ENCODE measurements around the gene GARIN6.
"Not testable (repeated sequence)": the region's sequence is repeated elsewhere in the genome, so short reads cannot be mapped to it uniquely, and the experiment has no call there.

The GARIN6 gene

DNA sequence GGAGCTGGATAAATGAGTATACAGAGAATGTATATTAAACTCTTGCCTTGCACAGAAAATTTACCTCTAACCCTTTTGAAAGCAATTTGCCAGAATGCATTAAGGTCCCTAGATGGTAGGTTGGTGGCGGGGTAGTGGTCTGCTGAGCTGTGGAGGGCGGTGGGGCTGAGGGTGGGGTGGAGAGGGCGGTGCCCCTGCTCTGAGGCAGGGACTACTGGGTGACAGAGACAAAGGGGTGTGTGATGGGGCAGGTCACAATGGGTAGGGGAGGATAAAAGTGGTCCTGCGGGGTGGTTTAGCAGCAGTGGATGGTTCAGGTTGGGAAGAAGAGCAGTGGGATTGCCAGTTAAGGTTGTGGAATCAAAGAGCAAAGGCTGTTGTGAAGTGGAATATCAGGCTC lies at the start of gene GARIN6:
Gene GARIN6, plus strand, starts transcription at position 301 of the 400 bp plus-strand sequence. CDS start 422 bp downstream, outside the sequence.
- no peak for DNase-seq

DNA sequence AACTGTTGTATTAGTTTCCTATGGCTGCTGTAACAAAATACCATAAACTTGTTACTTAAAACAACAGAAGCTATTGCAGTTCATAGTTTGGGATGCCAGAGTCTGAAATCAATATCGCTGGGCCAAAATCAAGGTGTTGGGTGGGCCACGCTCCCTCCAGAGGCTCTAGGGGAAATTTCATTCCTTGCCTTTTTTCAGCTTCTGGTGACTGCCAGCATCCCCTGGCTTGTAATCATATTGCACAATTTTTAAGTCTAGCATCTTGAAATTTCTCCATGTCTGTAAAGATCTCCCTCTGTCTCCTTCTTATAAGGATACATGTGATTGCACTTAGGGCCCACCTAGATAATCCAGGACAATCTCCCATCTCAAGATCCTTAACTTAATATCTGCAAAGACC lies 48.8 kb upstream of the GARIN6 start:
- DNase-seq: no peak

DNA sequence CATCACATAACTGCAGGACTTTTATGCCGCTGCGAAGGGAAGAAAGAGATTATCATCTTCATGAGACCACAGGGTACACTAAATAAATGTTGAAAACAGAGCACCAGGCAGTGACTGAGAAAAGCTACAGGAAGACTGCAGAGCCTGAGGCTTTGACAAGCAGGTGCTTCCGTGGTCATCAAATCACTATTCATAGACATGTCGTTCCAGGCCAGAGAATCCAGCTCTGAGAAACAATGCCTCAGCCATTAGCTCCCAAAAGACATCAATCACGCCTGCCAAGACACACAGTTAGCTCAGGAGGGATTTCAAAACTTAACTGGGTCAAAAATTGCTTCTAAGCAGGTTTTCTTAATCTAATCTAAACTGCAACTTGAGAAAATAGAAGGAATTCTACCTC lies 47.2 kb upstream of the GARIN6 start:
- no peak for DNase-seq

DNA sequence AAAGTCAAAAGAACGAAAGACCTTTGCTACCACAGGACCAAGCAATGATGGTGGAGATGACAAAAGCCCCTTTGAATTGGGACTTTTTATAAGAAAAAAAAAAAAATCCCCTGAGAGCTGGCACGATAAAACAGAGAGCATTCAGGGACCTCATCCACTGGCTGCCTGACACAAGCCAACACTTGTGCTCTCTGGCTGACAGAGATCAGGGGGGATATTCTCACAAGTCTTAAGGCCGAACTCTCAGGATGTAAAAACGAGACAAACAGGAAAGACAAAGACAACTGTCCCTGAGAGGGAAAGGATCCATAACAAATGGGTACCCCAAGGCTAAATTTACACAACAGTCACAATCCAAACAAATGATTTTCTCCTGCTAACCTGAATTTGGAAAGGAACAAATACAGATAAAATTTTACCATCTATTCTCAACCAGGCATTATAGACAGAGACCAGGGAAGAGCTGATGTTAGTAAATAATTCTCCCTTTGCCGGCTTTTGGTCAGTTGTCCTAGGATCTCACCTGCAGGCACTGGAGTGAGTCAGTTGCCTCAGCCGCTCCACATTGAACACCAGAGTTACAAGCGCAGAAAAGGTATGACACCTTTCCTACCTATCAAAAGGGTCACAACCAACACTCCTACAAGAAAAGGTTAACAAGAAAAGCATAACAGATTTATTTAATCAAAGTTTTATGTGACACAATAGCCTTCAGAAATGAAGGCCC lies 37.9 kb upstream of the GARIN6 start:
- DNase-seq: no peak

DNA sequence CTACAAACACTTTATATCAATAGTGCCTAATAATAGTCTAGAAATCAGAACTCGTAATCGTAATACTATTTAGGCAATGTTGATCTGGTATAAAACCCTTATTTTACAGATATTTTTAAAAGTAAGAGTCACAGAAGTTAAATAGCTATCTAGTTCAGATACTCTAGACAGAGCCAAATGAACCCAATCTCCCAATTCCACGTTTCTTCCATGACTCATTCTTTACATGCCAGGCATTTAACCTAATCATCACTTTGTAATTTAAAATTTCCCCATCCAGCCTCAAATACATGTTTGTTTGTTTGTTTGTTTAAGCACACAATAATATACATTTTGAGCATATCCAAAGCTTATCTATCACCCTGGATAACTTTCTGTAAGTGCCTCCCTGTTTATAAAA lies 36.4 kb upstream of the GARIN6 start:
- no peak for DNase-seq

DNA sequence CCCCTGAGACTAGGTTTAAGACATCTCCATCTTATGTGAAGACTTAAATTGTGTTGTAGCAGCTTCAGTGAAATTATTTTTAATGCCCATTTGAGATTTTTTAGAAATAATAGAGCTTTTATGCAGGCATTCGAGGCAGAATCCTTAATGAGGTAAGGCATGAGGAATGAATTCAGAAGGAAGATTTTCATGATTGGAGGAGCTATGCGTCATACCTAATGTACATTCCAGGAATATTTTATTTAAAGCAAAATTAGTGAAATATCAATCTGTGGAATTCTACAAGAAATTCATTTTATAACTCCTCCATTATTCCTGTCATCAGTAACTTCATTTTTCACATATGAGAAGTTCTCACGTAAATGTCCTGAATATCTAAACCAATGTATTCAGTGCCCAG lies 36.0 kb upstream of the GARIN6 start:
- no peak for DNase-seq

DNA sequence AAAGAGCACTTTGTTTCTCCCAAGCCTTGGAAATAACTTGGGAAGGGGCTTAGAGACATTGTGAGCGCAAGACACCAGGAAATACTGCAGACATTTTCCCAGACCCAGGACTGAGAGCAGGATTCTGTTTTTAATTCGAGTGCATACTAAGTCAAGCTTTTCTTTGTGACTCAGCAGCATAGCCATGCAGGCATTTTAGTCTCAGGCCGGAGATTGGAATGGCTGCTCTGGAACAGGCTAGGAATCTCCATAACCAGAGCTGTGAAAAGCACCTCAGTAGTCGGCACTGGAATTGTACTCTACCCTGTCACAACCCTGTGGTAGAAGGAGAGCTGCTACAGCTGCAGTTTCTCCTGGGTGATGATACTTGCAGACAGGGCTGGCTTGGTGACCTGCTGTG lies 28.9 kb upstream of the GARIN6 start:
- no peak for DNase-seq

DNA sequence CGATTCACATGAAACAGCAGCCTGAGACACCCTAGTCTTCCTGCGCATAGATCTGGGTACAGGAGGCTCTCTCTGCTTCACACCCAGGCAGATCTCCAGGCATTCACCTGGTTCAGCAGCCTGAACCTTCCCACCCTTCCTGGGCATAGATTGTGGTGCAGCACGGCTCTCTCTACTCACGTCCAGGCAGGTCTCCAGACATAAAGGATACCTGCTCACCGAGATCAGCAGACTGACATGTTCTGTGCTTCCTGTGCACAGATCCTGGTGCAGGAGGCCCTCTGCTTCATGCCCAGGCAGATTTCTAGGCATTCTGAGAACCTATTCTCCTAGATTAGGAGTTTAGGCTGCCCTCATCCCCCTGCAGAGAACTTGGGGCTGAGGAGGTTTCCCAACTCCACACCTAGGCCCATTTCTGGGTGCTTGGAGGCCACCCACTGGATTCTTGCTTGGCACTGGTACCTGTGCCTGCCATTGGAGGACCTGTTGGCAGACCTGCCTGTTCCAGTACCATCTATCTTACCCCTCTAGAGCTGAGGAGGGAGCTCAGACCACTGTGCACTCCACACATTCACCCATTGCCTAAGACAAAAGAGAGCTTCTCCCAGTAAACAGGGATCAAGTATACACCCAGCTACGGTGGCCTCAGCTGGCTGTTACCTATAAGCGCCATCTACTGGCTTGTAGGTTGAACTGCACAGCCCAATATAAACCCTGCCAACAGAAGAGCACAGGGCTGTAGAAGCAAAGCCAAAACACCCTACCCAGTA lies 28.0 kb upstream of the GARIN6 start:
- DNase-seq: no peak

DNA sequence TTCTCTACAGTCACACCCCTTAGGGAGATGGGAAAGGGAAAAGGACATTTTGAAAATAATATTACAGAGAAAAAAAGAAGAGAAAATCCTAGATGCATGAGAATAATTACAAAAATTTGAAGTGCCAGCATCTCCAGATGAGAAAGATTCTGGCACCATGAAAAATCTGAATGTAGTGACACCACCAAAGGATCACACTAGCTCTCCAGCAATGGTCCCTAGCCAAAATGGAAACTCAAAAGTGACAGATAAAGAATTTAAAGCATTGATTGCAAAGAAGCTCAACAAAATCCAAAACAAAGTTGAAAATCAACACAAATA lies 27.4 kb upstream of the GARIN6 start:
- DNase-seq: no peak

DNA sequence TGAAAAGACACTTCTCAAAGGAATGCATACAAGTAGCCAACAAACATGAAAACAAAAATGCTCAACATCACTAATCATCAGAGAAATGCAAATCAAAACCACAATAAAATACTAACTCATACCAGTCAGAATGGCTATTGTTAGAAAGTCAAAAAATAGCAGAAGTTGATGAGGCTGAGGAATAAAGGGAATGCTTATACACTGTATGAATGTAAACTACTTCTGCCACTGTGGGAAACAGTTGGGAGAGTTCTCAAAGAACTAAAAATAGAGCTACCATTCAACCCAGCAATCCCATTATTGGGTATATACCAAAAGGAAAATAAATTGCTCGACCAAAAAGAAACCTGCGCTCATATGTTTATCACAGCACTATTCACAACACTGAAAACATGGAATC lies 23.0 kb upstream of the GARIN6 start:
- DNase-seq: not testable (repeated sequence)

DNA sequence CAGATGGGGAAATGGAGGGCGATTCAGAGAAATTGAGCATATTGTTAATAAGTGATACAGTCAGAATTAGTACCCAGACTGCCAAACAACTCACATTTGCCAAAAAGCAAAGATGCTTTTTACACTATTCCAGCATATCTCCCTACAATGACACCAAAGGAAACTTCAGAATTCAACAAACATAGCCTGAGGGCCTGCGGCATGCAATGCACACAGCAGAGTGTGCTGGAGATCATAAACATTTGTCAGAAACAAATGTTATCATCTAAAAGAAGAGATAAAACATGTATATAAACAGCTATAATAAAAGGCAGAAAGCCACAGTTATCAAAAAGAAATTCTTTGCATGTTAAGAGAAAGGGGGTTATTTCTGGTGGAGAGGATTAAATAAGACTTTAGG lies 20.1 kb upstream of the GARIN6 start:
- no peak for DNase-seq

DNA sequence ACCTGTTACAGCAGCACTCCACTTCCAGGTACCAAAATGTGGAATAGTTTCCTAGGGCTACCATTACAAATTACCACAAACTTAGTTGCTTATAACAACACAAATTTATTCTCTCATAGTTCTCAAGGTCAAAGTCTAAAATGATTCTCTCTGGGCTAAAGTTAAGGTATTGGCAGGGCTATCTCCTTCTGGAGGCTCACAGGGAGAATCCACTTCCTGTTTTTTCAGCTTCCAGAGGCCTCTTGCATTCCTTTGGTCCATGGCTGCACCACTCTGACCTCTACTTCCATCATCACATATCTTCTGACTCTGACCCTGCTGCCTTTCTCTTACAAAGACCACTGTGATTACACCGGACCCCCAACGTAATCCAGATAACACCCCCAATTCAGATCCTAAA lies 2.9 kb upstream of the GARIN6 start:
- DNase-seq: no peak

DNA sequence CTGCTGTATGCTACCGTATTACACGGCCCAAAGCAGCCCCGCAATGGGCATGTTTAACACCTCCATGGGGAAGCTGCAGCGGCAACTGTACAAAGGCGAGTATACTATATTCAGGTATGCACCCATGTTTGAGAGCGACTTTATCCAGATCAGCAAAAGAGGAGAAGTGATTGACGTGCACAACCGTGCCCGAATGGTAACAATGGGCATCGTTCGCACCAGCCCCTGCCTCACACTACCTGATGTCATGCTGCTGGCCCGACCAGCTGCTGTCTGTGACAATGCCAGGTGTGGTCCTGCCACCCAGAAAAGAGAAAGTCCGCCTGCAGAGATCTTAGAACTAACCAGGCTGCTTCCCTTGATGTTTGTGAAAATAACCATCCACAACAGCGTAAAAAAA lies 630 bp downstream of the GARIN6 start:
- no peak for DNase-seq

DNA sequence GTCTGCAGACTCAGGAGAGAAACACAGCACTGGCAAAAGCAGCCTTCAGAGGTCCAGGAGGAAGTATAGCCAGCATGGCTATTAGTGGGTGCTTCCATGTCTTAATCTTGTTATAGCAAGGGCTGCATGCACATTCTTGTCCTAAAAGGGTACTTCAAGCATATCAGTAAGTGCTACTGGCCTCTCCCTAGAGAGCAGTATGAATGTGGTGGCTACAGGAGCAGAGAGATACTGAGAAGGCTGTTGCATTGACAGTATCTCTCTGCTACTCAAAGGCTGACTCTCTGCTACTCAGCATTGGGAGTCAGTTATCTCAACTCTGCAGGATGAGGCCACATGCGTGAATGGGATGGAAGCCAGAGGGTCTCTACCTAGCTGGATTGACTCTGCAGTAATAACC lies 2.0 kb downstream of the GARIN6 start:
- no peak for DNase-seq

DNA sequence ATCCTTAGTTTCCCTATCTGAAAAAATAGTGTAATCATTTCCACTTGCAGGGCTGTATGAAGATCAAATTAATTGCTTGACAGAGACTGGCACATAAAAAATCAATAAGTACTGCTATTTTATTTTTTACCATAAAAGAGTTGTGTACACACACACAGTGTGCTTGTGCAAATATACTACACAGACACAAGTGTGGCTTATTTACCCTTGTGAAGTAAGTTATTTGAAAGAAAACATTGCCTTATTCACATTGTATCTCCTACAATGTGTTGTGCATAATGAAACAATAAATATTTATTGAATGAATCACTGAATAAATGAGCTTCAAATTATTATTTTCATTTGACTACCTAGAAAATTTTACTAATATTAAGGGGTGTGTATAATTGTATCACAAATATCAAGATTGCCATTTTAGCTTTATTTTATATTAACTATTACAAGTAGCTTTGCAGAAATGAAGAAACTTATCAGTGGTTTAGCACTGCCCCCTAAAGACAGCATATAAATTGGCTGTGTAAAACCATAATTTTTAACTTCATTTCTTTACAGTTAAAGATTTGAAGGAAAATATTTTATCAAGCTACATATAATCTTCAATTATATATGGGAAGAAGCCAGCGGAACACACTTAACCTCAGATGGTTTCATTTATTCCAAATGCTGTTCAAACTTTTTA lies 11.3 kb downstream of the GARIN6 start:
- DNase-seq: no peak

DNA sequence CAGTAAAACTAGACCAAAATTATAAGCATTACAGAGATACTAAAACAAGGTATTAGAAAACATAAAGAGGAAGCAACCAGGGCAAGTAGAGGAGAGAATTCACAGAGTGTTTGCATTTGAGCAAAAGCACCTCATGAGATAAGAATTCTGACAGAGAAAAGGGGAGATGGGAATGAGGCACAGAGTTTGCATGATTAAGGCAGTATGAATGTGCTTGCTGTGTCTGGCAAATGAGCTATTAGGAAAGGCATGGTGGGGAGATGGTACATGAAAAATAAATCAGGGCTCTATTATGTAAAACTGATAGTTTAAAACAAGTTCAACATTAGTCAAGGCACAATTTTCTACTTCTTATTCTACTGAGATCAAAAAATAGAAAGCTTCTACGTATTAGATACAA lies 23.1 kb downstream of the GARIN6 start:
- DNase-seq: no peak

DNA sequence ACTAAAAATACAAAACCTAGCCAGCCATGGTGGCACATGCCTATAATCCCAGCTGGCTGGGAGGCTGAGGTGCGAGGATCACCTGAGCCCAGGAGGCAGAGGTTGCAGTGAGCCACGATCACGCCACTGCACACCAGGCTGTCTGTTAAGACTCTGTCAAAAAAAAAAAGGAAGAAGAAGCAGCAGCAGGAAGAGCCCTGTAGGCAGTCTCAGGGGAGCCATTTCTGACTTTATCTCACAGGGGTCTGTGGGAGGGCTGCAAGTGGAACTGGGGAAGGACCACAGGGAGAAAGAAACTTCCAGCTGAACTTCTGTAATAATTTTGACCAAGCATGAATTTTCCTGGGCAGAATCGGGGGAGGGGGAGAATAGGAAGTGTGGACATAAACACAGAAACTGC lies 32.7 kb downstream of the GARIN6 start:
- DNase-seq: no peak

DNA sequence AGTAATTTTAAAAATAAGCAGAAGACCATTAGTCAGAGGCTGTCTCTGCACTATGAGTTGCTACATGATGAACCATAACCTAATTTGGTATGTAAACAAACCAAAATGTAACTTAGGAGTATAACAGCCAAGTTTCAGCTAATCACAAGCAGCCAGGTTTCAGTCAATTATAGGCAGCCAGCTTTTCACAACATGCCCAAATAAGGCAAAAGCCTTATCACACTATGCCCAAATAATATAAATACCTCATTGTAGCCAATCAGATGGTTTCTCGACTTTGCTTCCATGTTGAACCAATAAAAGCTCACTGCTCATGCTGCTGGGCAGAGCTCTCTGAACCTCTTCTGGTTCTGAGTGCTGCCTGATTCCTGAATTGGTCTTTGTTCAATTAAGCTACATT lies 38.6 kb downstream of the GARIN6 start:
- no peak for DNase-seq

DNA sequence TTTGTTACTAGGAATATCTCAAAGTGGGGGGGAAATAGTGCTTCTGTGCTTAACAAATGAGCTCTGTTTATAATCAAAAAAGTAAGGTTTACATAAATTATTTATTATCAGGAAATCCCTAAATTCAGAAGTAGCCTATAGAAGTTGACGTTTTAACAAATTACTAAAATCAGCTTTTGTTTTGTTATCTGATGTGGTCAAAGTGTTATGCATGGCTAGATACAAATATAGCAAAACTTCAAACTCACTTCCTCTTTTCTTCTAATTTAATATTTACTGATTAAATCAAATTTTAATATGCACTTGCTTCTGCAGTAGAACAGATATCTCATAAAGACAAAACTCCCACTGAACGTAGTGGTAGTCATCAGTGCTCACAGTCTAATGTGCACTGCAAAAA lies 47.5 kb downstream of the GARIN6 start:
- no peak for DNase-seq
